ENCODE measurements around the gene TXNDC15.
"Not testable (repeated sequence)": the region's sequence is repeated elsewhere in the genome, so short reads cannot be mapped to it uniquely, and the experiment has no call there.

Gene TXNDC15

DNA sequence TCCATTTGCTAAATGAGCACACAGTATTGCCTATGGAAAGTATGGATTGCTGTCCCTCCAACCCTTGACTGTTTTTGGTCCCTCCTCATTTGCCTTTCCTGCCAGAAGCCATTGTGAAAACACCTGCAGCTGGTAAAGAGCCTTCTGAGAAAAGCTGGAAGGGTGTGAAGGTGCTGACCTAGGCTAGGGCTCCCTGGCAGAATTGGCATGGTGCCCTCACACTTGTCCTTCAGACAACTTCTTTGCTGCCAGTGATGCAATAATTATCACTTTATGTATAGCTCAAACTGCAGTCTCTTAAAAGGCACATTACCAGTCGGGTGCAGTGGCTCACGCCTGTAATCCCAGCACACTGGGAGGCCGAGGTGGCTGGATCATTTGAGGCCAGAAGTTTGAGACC lies 4.2 kb downstream of the TXNDC15 start:
- DNase-seq: no peak

DNA sequence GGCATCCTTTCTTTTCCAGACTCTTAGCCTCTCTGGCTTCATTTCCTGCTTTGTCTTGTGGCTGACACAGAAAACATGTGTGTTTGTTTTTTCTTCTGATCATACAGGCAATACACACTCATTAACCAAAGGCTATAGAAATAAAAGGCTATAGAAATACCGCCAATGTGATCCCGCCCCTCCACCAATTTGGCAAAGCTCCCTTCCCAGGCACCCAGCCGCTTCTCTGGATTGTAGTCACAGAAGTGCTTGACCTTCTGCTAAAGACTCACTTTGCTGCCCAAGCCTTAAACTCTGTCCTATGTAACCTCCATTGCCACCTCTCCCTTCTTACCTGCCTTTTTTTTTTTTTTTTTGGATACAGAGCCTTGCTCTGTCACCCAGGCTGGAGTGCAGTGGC lies 5.3 kb downstream of the TXNDC15 start:
- no peak for DNase-seq

DNA sequence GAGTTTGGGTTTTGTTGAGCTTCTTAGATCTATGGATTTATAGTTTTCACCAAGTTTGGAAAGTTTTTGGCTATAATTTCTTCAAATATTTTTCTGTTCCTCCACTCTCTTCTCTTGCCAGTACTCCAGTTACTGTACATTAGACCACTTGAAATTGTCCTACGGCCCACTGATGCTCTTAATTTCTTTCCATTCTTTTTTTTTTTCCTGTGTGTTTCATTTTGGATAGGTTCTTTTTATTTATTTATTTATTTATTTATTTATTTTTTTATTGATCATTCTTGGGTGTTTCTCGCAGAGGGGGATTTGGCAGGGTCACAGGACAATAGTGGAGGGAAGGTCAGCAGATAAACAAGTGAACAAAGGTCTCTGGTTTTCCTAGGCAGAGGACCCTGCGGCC lies 6.8 kb downstream of the TXNDC15 start:
- not testable (repeated sequence) for DNase-seq

DNA sequence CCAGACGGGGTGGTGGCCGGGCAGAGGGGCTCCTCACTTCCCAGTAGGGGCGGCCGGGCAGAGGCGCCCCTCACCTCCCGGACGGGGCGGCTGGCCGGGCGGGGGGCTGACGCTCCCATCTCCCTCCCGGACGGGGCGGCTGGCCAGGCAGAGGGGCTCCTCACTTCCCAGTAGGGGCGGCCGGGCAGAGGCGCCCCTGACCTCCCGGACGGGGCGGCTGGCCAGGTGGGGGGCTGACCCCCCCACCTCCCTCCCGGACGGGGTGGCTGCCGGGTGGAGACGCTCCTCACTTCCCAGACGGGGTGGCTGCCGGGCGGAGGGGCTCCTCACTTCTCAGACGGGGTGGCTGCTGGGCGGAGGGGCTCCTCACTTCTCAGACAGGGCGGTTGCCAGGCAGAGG lies 7.5 kb downstream of the TXNDC15 start:
- not testable (repeated sequence) for DNase-seq

DNA sequence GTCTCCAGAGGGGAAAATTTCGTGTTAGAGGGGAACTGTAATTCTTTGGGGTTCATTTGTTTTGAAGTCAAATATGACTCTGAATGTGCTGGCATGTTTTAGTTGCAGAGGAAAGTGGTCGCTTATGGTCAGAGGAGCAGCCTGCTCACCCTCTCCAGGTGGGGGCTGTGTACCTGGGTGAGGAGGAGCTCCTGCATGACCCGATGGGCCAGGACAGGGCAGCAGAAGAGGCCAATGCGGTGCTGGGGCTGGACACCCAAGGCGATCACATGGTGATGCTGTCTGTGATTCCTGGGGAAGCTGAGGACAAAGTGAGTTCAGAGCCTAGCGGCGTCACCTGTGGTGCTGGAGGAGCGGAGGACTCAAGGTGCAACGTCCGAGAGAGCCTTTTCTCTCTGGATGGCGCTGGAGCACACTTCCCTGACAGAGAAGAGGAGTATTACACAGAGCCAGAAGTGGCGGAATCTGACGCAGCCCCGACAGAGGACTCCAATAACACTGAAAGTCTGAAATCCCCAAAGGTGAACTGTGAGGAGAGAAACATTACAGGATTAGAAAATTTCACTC lies 13.5 kb downstream of the TXNDC15 start:
- no peak for DNase-seq

DNA sequence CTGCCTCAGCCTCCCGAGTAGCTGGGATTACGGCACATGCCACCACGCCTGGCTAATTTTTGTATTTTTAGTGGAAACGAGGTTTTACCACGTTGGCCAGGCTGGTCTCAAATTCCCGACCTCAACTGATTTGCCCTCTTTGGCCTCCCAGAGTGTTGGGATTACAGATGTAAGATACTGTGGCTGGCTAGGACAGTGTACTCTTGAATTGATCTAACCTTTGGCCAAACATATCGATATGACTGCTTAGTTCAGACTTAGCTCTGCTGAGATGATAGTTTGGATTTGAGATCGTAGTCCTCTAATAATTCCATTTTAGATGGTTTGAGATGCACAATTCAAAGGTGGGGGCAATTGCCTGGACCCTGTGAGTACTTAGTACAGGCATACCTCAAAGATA lies 15.2 kb downstream of the TXNDC15 start:
- no peak for DNase-seq

DNA sequence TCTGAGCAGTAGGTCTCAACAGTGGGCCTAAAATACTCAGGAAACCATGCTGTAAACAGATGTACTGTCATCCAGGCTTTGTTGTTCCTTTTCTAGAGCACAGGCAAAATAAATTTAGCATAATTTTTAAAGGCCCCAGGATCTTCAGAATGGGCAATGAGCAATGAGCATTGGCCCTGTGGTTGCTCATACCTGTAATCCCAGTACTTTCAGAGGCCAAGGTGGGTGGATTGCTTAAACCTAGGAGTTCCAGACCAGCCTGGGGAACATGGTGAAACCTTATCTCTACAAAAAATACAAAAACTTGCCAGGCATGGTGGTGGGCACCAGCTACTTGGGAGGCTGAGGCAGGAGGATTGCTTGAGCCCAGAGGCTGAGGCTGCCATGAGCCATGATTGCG lies 17.3 kb downstream of the TXNDC15 start:
- DNase-seq: no peak

DNA sequence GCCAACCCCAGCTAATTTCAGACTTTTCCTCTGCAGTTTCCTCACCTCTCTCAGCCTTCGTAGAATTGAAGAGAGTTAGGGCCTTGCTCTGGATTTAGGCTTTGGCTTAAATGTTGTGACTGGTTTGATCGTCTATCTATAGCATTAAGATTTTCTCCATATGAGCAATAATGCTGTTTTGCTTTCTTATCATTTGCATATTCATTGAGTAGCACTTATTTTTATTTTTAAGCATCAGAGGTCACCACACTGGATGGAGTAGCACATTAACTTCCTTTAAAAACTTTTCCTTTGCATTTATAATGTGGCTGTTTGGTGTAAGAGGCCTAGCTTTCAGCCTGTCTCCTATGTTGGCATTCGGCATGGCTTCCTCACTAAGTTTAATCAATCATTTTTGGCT lies 18.1 kb downstream of the TXNDC15 start:
- DNase-seq: no peak

DNA sequence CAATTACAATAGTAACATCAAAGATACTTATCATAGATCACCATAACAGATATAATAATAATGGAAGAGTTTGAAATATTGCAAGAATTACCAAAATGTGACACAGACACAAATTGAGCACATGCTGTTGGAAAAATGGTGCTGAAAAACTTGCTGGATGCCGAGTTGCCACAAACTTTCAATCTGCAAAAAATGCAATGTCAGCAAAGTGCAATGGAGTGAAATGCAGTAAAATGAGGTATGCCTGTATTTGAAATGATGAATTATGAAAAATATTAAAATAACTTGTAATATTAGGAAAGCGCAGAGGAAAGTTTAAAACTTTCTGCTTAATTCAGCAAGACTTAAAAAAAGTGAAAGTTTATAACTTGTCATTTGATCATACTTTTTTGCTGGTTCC lies 18.8 kb downstream of the TXNDC15 start:
- DNase-seq: no peak

DNA sequence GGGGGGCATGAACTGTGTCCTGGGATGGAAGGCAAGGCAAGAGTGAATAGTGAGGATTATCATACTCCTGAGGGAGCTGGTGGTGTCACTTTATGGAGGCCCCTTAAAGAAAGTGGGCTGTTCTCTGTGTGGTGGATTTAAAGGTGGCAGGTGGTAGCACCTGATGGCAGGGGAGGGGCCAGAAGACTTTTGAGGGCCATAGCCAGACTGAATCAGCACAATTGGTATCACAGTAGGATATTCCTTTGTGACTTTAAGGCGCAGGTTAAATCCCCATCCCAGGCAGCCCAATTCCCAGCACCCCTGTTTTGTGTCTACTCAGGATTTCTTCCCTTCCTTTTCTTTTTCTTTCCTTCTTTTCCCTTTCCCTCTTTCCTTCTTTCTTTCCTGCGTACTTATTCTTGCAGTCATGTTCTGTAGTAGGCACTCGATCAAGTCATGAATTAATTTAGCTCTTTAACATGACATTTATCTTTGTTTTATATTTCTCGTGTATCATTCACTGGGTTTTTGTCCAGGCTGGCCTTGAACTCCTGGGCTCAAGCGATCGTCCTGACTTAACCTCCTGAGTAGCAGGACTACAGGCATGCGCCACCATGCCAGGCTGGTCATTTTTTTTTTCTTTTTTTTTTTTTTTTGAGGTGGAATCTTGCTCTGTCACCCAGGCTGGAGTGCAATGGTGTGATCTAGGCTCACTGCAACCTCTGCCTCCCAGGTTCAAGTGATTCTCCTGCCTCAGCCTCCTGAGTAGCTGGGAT lies 19.8 kb downstream of the TXNDC15 start:
- no peak for DNase-seq

DNA sequence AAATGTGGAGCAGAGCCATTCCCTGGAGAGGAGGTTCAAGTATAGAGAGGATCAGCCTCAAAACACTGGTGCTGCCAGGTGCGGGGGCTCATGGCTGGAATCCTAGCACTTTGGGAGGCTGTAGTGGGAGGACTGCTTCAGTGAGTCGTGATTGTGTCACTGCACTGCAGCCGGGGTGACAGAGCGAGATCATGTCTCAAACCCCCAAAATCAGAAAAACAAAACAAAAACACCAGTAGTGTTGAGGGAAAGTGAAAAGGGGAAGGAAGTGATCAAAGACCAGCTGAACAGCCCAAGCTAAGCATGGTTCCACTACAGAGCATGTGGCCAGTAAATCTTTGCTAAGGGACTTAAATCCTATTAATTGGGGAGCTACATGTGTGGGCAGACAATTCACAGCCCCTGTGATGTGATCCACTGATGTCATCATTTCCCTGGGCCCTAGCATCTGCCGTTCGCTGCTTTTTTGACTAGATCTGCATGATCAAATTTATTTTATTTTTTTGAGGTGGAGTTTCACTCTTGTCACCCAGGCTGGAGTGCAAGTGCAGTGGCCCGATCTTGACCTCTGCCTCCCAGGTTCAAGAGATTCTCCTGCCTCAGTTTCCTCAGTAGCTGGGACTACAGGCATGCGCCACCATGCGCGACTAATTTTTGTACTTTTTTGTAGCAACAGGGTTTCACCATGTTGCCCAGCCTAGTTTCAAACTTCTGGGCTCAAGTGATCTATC lies 28.1 kb downstream of the TXNDC15 start:
- DNase-seq: no peak

DNA sequence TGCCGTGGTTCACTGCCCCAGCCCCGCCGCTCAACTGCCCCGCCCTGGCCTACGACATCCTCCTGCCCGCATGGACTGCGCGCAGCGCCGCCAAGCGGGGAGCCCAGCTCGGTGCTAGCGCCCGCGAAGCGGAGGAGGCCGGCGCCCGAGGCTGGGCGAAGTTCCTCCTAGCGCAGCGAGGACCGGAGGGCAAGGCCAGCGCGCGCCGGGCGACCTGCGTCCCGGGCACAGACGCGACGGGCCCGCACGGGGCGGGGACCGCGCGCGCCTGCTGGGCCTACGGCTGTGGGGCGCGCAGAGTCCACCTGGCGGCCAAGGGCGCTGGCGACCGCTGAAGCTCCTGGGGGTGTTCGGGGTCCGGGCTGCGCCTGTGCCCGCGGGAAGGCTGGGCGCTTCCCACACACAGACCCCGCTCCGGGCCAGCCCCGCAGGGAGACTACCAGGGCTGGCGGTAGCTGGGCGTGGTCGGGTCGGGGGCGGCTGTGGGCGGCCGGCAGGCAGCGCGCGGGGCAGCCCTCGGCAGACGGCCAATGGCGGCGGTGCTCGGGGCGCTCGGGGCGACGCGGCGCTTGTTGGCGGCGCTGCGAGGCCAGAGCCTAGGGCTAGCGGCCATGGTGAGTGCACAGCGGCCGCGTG lies 30.6 kb downstream of the TXNDC15 start, which contains the start of gene PCBD2:
TSS of gene PCBD2 (plus strand) at position 522 of the 636 bp plus-strand sequence. CDS start at position 531, 9 bp downstream.
- DNase-seq: peak; percentile 84

DNA sequence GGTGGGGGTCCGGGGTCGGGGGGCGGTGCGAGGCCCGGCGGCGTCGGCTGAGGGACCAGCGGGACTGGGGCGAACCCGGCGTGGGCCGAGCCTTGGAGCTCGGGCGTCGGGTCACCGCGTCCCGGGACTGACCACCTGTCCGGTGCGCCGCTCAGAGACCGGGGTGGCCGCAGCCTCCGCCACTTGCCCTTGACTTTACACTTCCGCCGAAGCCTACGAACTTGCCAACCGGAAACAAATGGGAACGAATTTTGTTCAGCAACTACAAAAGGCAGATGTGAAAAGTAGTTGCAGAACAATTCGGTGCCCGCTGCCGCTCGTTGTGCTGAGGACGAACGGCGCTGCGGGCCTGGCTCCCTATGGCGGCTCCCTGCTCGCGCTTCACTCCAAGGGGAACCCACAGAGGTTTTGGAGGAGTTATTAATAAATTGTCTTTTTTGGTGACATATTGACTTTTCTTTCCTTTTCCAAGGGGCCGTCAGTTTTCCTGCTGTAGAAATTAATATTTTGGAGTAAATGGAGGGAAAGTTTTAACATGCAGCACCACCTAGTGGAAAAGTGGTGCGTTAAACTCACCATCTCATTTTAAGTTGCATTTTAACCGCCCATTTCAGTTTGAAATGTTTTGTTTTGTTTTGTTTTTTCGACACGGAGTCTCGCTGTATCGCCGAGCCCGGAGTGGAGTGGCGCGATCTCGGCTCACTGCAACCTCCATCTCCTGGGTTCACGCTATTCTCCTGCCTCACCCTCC lies 31.2 kb downstream of the TXNDC15 start:
- peak; percentile 48 for DNase-seq

DNA sequence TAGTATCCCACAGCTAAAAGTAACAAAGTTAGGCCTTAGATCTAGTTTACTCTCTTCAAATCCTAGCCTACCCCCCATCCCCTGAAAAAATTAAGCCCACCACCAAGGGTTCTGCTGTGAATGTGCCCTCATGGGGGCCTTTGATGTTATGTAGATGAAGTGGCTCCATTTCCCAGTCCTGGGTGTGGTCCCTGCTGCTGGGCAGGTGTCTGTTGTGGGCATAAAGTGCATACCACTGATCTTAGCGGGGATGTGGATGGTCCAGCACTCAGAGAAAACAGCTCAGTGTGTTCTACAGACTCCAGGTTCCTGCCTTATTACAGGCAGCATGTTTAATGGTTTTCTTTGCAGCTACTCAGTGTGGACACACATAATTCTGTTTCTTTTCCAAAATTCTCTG lies 32.6 kb downstream of the TXNDC15 start:
- DNase-seq: no peak

DNA sequence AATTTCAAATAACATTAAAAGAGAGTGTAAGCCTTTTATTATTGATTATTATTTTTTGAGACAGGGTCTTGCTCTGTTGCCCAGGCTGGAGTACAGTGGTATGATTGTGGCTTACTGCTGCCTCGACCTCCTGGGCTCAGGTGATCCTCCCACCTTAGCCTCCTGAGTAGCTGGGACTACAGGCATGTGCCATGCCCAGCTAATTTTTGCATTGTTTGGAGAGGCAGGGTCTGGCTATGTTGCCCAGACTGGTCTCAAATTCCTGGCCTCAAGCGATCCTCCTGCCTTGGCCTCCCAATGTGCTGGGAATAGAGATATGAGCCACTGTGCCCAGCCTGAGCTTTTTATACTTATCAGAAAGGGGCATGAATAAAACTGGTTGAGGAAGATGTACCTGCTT lies 36.6 kb downstream of the TXNDC15 start:
- DNase-seq: not testable (repeated sequence)

DNA sequence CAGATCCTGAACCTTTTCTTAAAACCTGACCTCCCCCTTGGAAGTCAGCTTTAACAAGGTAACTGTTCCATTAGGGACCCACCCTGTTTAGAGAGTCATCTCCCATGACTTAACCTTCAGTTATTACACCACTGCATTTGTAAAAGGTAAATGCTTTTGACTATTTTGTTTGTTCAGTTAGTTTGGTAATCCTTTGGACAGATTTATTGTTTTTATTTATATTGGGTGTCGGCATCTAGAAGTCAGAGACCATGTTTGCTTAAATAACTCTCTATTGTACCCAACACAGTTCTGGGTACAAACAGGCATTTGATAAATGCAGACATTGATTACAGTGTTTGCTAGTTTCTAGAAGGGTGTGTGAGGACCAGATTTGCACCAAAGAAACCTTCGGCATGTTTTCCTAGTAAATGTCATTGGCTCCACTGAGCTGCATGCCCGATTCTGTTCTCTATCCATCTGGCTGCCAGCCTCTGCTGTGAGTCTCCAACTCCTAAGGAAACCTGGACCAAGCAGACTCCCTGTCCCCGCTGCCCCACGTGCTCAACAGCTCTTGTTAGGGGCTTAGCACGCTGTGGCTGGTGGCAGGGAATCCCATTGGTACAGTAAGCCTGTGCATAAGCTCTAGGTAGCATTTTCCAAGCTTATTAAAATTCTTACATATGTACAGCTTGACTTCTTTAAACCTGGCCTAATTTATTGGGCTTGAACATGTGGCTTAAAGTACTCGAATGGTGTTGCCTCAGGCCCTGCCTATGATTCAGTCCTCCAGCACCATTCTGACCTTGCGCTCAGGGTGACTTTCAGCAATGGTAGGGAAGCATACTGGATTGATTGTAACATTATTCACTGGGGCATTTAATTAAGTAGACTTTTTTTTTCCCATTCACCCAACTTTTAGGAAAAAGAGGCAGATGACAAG lies 37.4 kb downstream of the TXNDC15 start:
- no peak for DNase-seq

DNA sequence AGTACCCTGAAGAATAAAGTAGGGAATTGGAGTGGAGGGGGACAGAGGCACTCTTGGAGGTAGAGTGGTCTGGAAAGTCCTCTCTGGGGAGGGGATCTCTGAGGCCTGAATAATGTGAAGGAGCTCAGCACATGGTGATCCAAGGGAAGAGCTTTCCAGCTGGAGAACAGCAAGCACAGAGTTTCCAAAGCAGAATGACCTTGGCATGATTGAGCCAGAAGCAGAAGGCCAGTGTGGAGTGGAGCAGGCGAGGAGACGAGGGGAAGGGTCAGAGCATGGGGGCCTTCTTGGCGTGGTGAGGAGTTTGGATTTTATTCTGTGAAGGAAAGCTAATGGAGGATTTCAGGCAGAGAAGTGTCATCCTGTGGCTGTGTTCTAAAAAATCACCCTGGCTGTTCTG lies 39.1 kb downstream of the TXNDC15 start:
- DNase-seq: no peak

DNA sequence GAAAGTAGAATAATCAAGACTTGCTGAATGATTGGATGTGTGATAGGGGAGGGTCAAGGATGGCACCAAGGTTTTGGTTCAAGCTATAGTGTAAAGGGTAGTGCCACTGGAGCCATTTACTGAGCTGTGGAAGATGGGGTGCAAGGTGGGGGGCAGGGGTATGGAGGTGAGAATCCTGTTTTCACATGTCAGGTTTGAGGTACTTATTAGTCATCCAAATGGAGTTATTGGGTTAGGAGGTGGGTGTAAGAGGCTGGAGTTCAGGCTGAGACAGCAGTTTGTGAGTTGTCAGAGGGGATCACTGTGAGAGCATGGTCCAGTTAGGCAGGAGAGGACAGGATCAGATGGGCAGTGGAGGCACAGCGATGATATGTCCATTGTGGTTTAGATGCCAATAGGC lies 39.6 kb downstream of the TXNDC15 start:
- DNase-seq: no peak

DNA sequence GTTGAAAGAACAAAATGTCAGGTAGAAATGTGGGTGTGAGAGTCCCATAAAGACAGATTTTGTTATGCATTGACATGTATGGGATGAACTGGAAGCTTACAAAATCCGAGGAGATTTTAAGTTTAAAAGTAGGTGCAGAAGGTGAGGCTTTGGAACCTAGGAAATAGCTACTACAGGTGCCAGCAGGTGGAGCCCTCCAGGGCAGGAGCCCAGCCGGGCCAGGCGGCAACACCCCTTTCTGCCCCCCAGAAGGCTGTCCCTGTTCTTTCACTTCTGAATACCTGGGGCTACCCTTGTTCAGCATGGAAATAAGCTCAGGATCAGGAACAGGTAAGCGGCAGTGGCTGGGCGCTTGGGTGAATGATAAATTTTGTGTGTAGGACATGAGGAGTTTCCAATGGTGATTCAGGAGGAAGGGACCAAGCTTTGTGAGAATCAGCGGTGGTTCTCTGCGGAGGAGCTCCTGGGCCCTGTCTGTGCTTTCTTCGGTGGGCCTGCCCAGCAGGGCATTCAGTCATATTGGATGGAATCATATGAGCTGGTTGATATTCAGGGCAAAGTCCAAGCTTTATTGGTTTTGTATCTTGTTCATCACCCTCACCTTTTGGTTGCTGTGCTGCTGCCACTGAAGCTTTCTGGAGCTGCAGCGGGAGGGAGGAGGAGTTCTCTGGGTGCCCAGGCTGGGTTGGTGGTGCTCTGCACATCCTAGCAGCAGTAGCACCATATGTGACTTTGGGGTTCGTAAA lies 43.1 kb downstream of the TXNDC15 start:
- DNase-seq: no peak

DNA sequence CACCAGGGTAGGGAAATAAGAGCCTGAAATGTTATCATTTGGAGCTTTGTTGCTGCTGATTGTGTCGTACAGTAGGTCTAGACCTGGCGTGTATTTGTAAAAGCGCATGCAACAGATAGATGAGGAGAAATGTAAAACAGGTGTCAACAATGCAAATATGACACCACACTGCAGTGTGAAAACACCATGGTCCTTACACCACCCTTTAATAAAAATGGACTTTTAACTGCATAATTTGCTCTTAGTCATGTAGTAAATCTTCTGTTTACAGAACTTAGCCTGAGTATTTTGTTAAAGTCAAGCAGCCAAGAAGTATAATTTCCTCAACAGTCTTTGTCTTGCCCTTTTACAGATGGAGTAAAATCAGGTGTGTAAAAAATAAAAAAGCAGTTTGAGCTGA lies 44.7 kb downstream of the TXNDC15 start:
- DNase-seq: no peak

Measured in T-helper 9 cell (primary cell).